GM23338 (cell line): ENCODE results near the gene ACSM4. TPM values are rescaled to one million over a fixed set of nuclear protein-coding genes. Genes with fewer than 3 reads are reported as not detected.

Experiments
- ATAC-seq: fragments of 200-7000 bp; cut with Tn5 transposase; 3 replicates; pipeline ENCODE4 v1.9.1; 2020
- DNase-seq: peaks from one replicate; pipeline ENCODE4 v3.0.0-alpha.2; 2015; ENCODE audit warnings: low spot score
- H2AFZ ChIP-seq: fragments of 200-600 bp; sonication (generic); 2 replicates; pipeline ENCODE4 v1.8.0; 2016; ENCODE audit warnings: antibody characterized with exemption, mild to moderate bottlenecking, moderate library complexity
- H3F3A ChIP-seq: fragments of 200-600 bp; sonication (generic); replicated peaks from 2 replicates; pipeline ENCODE4 v1.8.0; 2017; ENCODE audit warnings: antibody characterized with exemption, mixed run types, low read depth
- H3K27ac ChIP-seq: fragments of 200-600 bp; sonication (generic); 2 replicates; pipeline ENCODE4 v1.6.1; 2016; ENCODE audit warnings: low read depth
- H3K27me3 ChIP-seq: fragments of 200-600 bp; sonication (generic); 2 replicates; pipeline ENCODE4 v1.8.0; 2016; ENCODE audit warnings: mild to moderate bottlenecking, mixed run types, moderate library complexity; ENCODE audit not compliant: insufficient read depth
- H3K36me3 ChIP-seq: fragments of 200-600 bp; sonication (generic); 2 replicates; pipeline ENCODE4 v1.8.0; 2016; ENCODE audit warnings: mild to moderate bottlenecking; ENCODE audit not compliant: insufficient read depth
- H3K4me1 ChIP-seq: fragments of 200-600 bp; sonication (generic); 2 replicates; pipeline ENCODE4 v1.8.0; 2016; ENCODE audit warnings: mild to moderate bottlenecking, moderate library complexity; ENCODE audit not compliant: insufficient read depth
- H3K4me2 ChIP-seq: fragments of 200-600 bp; sonication (generic); 2 replicates; pipeline ENCODE4 v1.7.1; 2017; ENCODE audit warnings: mixed run types
- H3K4me3 ChIP-seq: fragments of 200-600 bp; sonication (generic); 2 replicates; pipeline ENCODE4 v1.6.1; 2016; ENCODE audit warnings: mixed run types
- H3K79me2 ChIP-seq: fragments of 200-600 bp; sonication (generic); replicated peaks from 2 replicates; pipeline ENCODE4 v1.8.0; 2017; ENCODE audit warnings: mild to moderate bottlenecking; ENCODE audit not compliant: insufficient read depth
- H3K9me2 ChIP-seq: fragments of 200-600 bp; sonication (generic); 2 replicates; pipeline ENCODE4 v1.8.0; 2017; ENCODE audit not compliant: insufficient read depth
- H4K20me1 ChIP-seq: fragments of 200-600 bp; sonication (generic); replicated peaks from 2 replicates; pipeline ENCODE4 v1.8.0; 2017; ENCODE audit warnings: mild to moderate bottlenecking; ENCODE audit not compliant: insufficient read depth
- H3K27ac Mint-ChIP-seq: 2 replicates; pipeline ENCODE4 v1.8.0; 2020; ENCODE audit warnings: inconsistent platforms, mild to moderate bottlenecking, moderate library complexity, mixed read lengths
- H3K27me3 Mint-ChIP-seq: 3 replicates; pipeline ENCODE4 v1.8.0; 2022; ENCODE audit warnings: low read depth, mild to moderate bottlenecking, moderate library complexity, mixed read lengths, inconsistent platforms; ENCODE audit not compliant: insufficient read depth, poor library complexity
- H3K36me3 Mint-ChIP-seq: 3 replicates; pipeline ENCODE4 v1.8.0; 2021; ENCODE audit warnings: low read depth, mild to moderate bottlenecking, inconsistent platforms, moderate library complexity, mixed read lengths
- H3K4me1 Mint-ChIP-seq: 3 replicates; pipeline ENCODE4 v1.8.0; 2020; ENCODE audit warnings: mild to moderate bottlenecking, inconsistent platforms, mixed read lengths
- H3K4me3 Mint-ChIP-seq: 3 replicates; pipeline ENCODE4 v1.8.0; 2021; ENCODE audit warnings: moderate library complexity, mild to moderate bottlenecking, inconsistent platforms, mixed read lengths
- H3K9me3 Mint-ChIP-seq: 3 replicates; pipeline ENCODE4 v1.8.0; 2020; ENCODE audit warnings: moderate library complexity, mild to moderate bottlenecking, inconsistent platforms, mixed read lengths
- CREB1 ChIP-seq: fragments of 250-450 bp; sonication (Bioruptor Pico); IDR thresholded peaks from 2 replicates; pipeline ENCODE4 v1.5.0; 2020; ENCODE audit warnings: low read depth, mild to moderate bottlenecking, moderate library complexity
- CTCF ChIP-seq, 2 experiments: fragments of 200-600 bp in 1 of 2; sonication (generic) in 1 of 2; conservative IDR thresholded peaks; 2 replicates each; pipeline versions ENCODE4 v1.5.1 to v1.6.1; 2016 to 2017; ENCODE audit warnings: antibody characterized with exemption in 2 of 2, low read depth in 2 of 2, mild to moderate bottlenecking in 2 of 2, moderate library complexity in 1 of 2
- ETS1 ChIP-seq: IDR thresholded peaks from 2 replicates; pipeline ENCODE4 v1.6.1; 2016; ENCODE audit warnings: antibody characterized with exemption
- EZH2 ChIP-seq: fragments of 200-600 bp; sonication (generic); IDR thresholded peaks from one replicate; pipeline ENCODE4 v1.8.0; 2017; ENCODE audit warnings: antibody characterized with exemption, mild to moderate bottlenecking, low read depth; ENCODE audit not compliant: unreplicated experiment
- EZH2phosphoT487 ChIP-seq: fragments of 200-600 bp; sonication (generic); IDR thresholded peaks from one replicate; pipeline ENCODE4 v1.8.1; 2018; ENCODE audit warnings: antibody characterized with exemption; ENCODE audit not compliant: unreplicated experiment
- JUNB ChIP-seq: IDR thresholded peaks from one replicate; pipeline ENCODE4 v1.6.1; 2016; ENCODE audit warnings: antibody characterized with exemption; ENCODE audit not compliant: unreplicated experiment
- NANOG ChIP-seq: IDR thresholded peaks from 2 replicates; pipeline ENCODE4 v1.6.1; 2016; ENCODE audit warnings: antibody characterized with exemption, borderline replicate concordance
- POLR2AphosphoS5 ChIP-seq: IDR thresholded peaks from 2 replicates; pipeline ENCODE4 v1.6.1; 2016; ENCODE audit warnings: antibody characterized with exemption, low read depth
- REST ChIP-seq: IDR thresholded peaks from one replicate; pipeline ENCODE4 v1.6.1; 2018; ENCODE audit warnings: antibody characterized with exemption; ENCODE audit not compliant: unreplicated experiment
- STAT1 ChIP-seq: IDR thresholded peaks from one replicate; pipeline ENCODE4 v1.6.1; 2016; ENCODE audit warnings: antibody characterized with exemption; ENCODE audit not compliant: unreplicated experiment
- ZNF114 ChIP-seq: fragments of 250-450 bp; sonication (Bioruptor Pico); IDR thresholded peaks from 2 replicates; pipeline ENCODE4 v1.5.0; 2020; ENCODE audit warnings: mild to moderate bottlenecking, moderate library complexity
- ZNF331 ChIP-seq: fragments of 250-450 bp; sonication (Bioruptor Pico); IDR thresholded peaks from 2 replicates; pipeline ENCODE4 v1.5.0; 2020; ENCODE audit warnings: low read depth, mild to moderate bottlenecking, moderate library complexity
- ZNF462 ChIP-seq: fragments of 250-450 bp; sonication (Bioruptor Pico); IDR thresholded peaks from 2 replicates; pipeline ENCODE4 v1.5.0; 2020; ENCODE audit warnings: mild to moderate bottlenecking, moderate library complexity
- polyA plus RNA-seq: library from polyadenylated mRNA; unstranded; fragments of >200 nt; fragmentation: Nextera tagmentation; extraction: Ambion mirVana; gene quantifications from 2 replicates; pipeline ENCODE4 v1.2.1, GENCODE V29; 2016
- total RNA-seq: library from RNA; depleted of rRNA; stranded (reverse); fragments of >200 nt; shearing (Covaris generic); gene quantifications from 2 replicates; pipeline ENCODE4 v1.2.3, GENCODE V29; 2014

The ACSM4 gene
- total and polyA plus RNA-seq, 2 experiments from 2014 or later: not detected

GRCh38 chr12:7354529-7354928, 50.7 kb downstream of the ACSM4 start:
- TF ChIP-seq ETS1 (no peak), NANOG (no peak), STAT1 (no peak), ZNF462 (CRISPR knock-in tag) (no peak), CTCF (conservative IDR thresholded peaks at IDR 0.05; ENCODE audit: low read depth in 2 of 2) (no peak), EZH2phosphoT487 (no peak), POLR2AphosphoS5 (no peak), EZH2 (no peak), JUNB (no peak), REST (no peak), CREB1 (CRISPR knock-in tag) (no peak), ZNF331 (CRISPR knock-in tag) (no peak), ZNF114 (CRISPR knock-in tag) (no peak)
- Histone ChIP-seq H3K27ac (no peak overlapping the region), H3K4me1 (no peaks in the 10 kb centered on the region), H4K20me1 (no peaks in the 10 kb centered on the region), H3K4me3 (no peak overlapping the region), H3K27me3 (no peaks in the 10 kb centered on the region), H2AFZ (no peak overlapping the region), H3K4me2 (no peak overlapping the region), H3K9me2 (no peaks in the 10 kb centered on the region), H3K79me2 (no peaks in the 10 kb centered on the region), H3K36me3 (no peaks in the 10 kb centered on the region), H3F3A (no peaks in the 10 kb centered on the region)
- peaks cover 1% of the 10 kb centered on the region for H3K27me3 Mint-ChIP-seq
- DNase-seq: no peak
- no peak for ATAC-seq
- no peaks in the 10 kb centered on the region for H3K36me3 Mint-ChIP-seq
- no peaks in the 10 kb centered on the region for H3K4me1 Mint-ChIP-seq
- no peak overlapping the region for H3K27ac Mint-ChIP-seq
- H3K4me3 Mint-ChIP-seq: no peak overlapping the region
- no peaks in the 10 kb centered on the region for H3K9me3 Mint-ChIP-seq
